Effector memory CD8-positive, alpha-beta T cell (primary cell): ENCODE measurements around the gene PRSS58.

Experiments used
- ATAC-seq: fragments of 150-1000 bp; cut with Tn5 transposase; replicated peaks from 2 replicates; pipeline ENCODE4 v1.10.0; 2021; ENCODE audit warnings: mild to moderate bottlenecking, moderate library complexity
- DNase-seq, 3 experiments: peaks; one replicate each; pipeline ENCODE4 v3.0.0; 2021
- H3K27ac Mint-ChIP-seq, 2 donors: one replicate each; pipeline ENCODE4 v1.8.0; 2022; ENCODE audit warnings: mild to moderate bottlenecking in 2 of 2, mixed read lengths in 2 of 2, moderate library complexity in 2 of 2
- H3K27me3 Mint-ChIP-seq, 2 donors: one replicate each; pipeline ENCODE4 v1.8.0; 2022; ENCODE audit warnings: mixed read lengths in 2 of 2
- H3K36me3 Mint-ChIP-seq: one replicate; pipeline ENCODE4 v1.8.0; 2022; ENCODE audit warnings: mild to moderate bottlenecking, moderate library complexity, mixed read lengths; ENCODE audit not compliant: insufficient read depth
- H3K4me1 Mint-ChIP-seq, 2 donors: one replicate each; pipeline ENCODE4 v1.8.0; 2022; ENCODE audit warnings: low read depth in 2 of 2, mixed read lengths in 2 of 2
- H3K4me3 Mint-ChIP-seq, 2 donors: one replicate each; pipeline ENCODE4 v1.8.0; 2022; ENCODE audit warnings: mild to moderate bottlenecking in 2 of 2, mixed read lengths in 2 of 2, moderate library complexity in 2 of 2
- H3K9me3 Mint-ChIP-seq, 2 donors: one replicate each; pipeline ENCODE4 v1.8.0; 2022; ENCODE audit warnings: mixed read lengths in 2 of 2
- total RNA-seq, 9 experiments: gene quantifications; one replicate each; lab custom pipeline; 2026; lab: John Stamatoyannopoulos, UW

PRSS58 gene, protein sequence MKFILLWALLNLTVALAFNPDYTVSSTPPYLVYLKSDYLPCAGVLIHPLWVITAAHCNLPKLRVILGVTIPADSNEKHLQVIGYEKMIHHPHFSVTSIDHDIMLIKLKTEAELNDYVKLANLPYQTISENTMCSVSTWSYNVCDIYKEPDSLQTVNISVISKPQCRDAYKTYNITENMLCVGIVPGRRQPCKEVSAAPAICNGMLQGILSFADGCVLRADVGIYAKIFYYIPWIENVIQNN
- total RNA-seq = 0 reads per million in 9 experiments

DNA sequence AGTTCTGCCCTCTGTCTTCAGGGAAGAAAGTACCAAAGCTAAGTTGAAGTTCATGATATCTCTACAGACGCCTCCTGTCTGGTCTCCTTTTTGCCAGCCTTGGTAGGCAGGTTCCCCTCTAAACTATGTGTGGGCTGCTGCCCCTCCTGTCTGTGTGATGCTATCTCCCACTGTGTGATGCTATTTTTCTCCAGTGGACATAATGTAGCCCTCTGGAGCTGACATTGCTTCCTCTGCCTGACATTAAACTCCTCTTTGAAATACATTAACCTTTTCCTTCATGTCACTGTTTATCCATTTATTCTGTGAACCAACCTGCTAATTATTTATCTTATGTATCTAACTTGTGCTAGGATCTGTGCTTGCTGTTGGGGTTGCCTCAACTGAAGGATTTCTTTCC is at the start of gene PRSS58:
PRSS58 (minus strand) TSS at position 101 of the 400 bp plus-strand sequence. CDS start 351 bp downstream, outside the sequence.
- H3K9me3 Mint-ChIP-seq = no peaks in the 10 kb centered on the region
- H3K27ac Mint-ChIP-seq = no peak within 1 kb of the TSS
- no peaks in the 10 kb centered on the region for H3K4me1 Mint-ChIP-seq
- peaks cover 0 to 14% of the 10 kb centered on the region in 2 donors for H3K27me3 Mint-ChIP-seq
- DNase-seq (no peak), ATAC-seq (no peak)
- no peaks in the 10 kb centered on the region for H3K36me3 Mint-ChIP-seq
- no peak within 1 kb of the TSS for H3K4me3 Mint-ChIP-seq

DNA sequence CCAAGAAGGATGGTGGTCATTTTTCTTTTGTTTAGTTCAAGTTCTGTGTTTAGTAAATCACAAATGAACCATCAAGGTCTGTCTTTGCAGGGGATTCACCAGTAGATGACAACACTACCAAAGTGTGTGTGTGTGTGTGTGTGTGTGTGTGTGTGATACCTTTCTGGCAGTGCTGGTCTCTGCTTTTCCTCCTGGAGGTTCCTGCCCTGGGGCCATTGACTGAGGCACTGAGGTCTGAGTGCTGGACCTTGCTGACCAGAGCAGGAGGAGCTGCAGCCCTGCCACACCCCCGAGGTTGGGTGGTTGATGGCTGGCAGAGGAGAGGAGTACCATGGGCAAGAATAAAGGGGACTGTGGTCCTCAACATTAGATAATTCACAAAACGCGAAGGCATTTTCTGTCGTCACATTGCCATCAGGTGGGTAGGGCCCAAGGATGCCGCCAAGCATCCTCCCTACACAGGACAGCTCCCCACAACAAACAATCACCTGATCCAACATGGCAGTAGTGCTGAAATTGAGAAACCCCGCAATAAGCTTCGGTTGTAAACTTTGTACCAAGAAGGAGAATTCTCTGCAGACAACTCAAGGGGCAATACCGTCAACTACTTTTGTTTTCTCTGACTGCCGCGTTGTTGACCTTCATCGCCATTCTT is 49.5 kb upstream of the PRSS58 start:
- peak; percentile 31 for ATAC-seq
- H3K36me3 Mint-ChIP-seq = peaks cover 3% of the 10 kb centered on the region
- no peak for DNase-seq
- no peak overlapping the region for H3K4me3 Mint-ChIP-seq
- H3K9me3 Mint-ChIP-seq = no peaks in the 10 kb centered on the region
- peaks cover 6 to 8% of the 10 kb centered on the region in 2 donors for H3K4me1 Mint-ChIP-seq
- H3K27me3 Mint-ChIP-seq = peaks cover 24 to 37% of the 10 kb centered on the region in 2 donors
- H3K27ac Mint-ChIP-seq = no peak overlapping the region

GRCh38 chr7:142303650-142304049 is 45.8 kb upstream of the PRSS58 start:
- no peaks in the 10 kb centered on the region for H3K9me3 Mint-ChIP-seq
- peaks cover 3% of the 10 kb centered on the region for H3K36me3 Mint-ChIP-seq
- DNase-seq = peak in 2 of 3 experiments; percentile 11 to 22
- H3K4me3 Mint-ChIP-seq = no peak overlapping the region
- peaks cover 6 to 7% of the 10 kb centered on the region in 2 donors for H3K4me1 Mint-ChIP-seq
- peak; percentile 50 for ATAC-seq
- H3K27ac Mint-ChIP-seq = no peak overlapping the region
- H3K27me3 Mint-ChIP-seq = peaks cover 25 to 27% of the 10 kb centered on the region in 2 donors

DNA sequence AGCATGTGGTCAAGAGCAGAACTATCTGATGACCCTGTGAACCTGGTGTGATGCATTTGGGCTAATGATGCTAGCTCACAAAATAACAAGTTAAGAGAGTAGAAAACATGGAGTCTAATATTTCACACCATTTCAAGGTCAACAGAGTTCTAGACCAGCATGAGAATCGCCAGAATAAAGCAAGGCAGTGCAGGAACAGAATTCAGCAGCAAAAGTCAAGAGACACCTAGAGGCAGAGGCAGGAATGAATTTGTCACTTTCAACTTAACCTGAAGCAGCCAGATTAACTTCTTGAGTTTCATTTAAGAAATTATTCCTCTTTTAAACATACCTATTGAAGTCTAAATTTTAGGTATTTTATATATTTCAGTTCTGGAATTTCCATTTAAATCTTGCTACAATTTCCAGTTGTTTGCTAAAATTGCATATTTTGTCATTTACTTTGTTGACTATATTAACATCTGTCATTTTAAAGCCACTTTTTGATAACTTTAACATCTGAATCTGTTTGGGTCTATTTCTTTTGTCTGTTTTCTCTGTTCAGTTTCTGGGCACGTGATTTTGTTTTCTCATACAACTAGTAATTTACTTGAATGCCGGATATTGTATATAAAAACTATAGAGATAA is 44.2 kb upstream of the PRSS58 start:
- H3K27me3 Mint-ChIP-seq = peaks cover 28 to 43% of the 10 kb centered on the region in 2 donors
- no peak overlapping the region for H3K4me3 Mint-ChIP-seq
- ATAC-seq (no peak), DNase-seq (no peak)
- peaks cover 3% of the 10 kb centered on the region for H3K36me3 Mint-ChIP-seq
- H3K27ac Mint-ChIP-seq = no peak overlapping the region
- no peaks in the 10 kb centered on the region for H3K9me3 Mint-ChIP-seq
- peaks cover 6 to 7% of the 10 kb centered on the region in 2 donors for H3K4me1 Mint-ChIP-seq

DNA sequence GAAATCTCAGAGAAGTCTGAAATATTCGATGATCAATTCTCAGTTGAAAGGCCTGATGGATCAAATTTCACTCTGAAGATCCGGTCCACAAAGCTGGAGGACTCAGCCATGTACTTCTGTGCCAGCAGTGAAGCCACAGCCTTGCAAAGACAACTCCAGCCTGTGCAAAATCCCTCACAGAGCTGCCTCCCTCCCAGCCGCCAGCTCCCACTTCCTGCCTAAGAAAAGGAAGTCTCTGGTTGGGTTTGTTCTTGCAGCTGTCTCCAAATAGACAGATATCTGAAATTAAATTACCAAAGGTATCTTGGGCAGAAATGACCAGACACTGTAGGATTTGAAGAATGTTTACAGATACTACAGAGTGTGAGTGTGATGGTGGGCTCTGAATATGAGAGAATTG is 43.4 kb upstream of the PRSS58 start:
- Mint-ChIP-seq H3K4me1 (peaks cover 6 to 7% of the 10 kb centered on the region in 2 donors), H3K4me3 (no peak overlapping the region), H3K27me3 (peaks cover 34 to 46% of the 10 kb centered on the region in 2 donors), H3K36me3 (peaks cover 3% of the 10 kb centered on the region), H3K27ac (no peak overlapping the region), H3K9me3 (no peaks in the 10 kb centered on the region)
- no peak for ATAC-seq
- DNase-seq = no peak

- peak in 1 of 3 experiments; percentile 18 for DNase-seq
- no peaks in the 10 kb centered on the region for H3K9me3 Mint-ChIP-seq
- H3K27me3 Mint-ChIP-seq = peaks cover 40 to 46% of the 10 kb centered on the region in 2 donors
- no peak overlapping the region for H3K4me3 Mint-ChIP-seq
- ATAC-seq = peak; percentile 32
- H3K4me1 Mint-ChIP-seq = peaks cover 6 to 7% of the 10 kb centered on the region in 2 donors
- H3K27ac Mint-ChIP-seq = no peak overlapping the region
- peaks cover 3% of the 10 kb centered on the region for H3K36me3 Mint-ChIP-seq
These were observed 42.8 kb upstream of the PRSS58 start for GRCh38 chr7:142300689-142301088.

DNA sequence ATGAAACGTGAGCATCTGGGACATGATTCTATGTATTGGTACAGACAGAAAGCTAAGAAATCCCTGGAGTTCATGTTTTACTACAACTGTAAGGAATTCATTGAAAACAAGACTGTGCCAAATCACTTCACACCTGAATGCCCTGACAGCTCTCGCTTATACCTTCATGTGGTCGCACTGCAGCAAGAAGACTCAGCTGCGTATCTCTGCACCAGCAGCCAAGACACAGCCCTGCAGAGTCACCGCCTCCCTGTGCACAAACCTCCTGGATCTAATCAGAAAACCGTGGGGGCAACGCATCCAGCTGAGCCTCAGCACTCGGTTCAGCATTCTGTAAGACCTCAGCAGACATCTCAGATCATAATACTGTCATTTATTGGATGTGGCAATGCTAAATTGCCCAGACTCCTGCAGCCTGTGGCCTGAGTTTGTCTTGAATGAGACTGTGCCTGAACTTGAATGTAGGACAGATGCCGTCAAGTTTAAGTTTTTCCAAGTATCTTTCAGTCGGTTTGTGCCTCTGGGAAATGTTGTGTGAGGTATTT is 41.5 kb upstream of the PRSS58 start:
- DNase-seq = no peak
- peaks cover 5 to 6% of the 10 kb centered on the region in 2 donors for H3K4me1 Mint-ChIP-seq
- no peak for ATAC-seq
- no peak overlapping the region for H3K4me3 Mint-ChIP-seq
- no peak overlapping the region for H3K27ac Mint-ChIP-seq
- H3K9me3 Mint-ChIP-seq = no peaks in the 10 kb centered on the region
- H3K36me3 Mint-ChIP-seq = peaks cover 3% of the 10 kb centered on the region
- H3K27me3 Mint-ChIP-seq = peaks cover 38 to 45% of the 10 kb centered on the region in 2 donors

DNA sequence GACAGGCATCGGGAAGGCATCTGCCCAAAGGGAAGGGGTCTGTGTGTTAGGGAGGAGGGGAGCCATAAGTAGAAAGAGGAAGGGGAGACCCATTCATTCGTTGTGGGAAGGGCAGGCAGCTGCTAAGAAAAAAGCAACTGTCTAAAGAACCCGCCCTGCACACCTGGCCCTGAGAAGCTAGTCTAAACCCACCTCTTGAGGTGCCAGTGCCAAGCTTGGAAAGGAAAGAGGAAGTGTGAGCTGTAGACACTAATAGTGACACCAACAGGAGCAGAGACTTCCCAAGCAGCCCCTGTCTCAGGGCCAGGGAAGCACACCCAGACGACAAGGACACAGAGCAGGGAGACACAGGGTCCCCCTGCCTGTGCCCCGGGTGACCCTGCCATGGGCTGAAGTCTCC is 40.8 kb upstream of the PRSS58 start:
- H3K36me3 Mint-ChIP-seq = peaks cover 3% of the 10 kb centered on the region
- H3K4me3 Mint-ChIP-seq = no peak overlapping the region
- H3K27me3 Mint-ChIP-seq = peaks cover 33 to 49% of the 10 kb centered on the region in 2 donors
- ATAC-seq = no peak
- H3K9me3 Mint-ChIP-seq = no peaks in the 10 kb centered on the region
- H3K27ac Mint-ChIP-seq = no peak overlapping the region
- peaks cover 1 to 2% of the 10 kb centered on the region in 2 donors for H3K4me1 Mint-ChIP-seq
- no peak for DNase-seq

DNA sequence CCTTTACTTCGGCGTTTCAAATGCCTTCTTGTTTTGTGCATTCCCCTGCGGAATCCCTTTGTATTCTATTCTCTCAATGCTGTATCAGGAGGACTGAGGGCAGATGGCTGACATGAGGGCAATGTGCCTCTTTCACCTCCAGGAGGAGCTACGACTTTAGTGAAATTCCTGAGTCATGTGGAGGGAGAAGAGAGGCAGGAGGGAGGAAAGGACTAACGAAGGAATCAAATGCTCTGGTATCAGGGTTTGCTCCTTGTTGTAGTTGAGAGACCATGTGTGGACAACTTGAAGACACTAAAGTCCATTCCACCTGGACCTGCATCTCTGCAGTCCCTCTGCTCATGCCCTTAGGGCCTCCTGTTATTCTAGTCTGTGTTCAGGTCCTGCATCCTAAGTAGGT is 40.2 kb upstream of the PRSS58 start:
- ATAC-seq (no peak), DNase-seq (no peak)

GRCh38 chr7:142280263-142280662 is 22.4 kb upstream of the PRSS58 start:
- ATAC-seq = no peak
- Mint-ChIP-seq H3K36me3 (no peaks in the 10 kb centered on the region), H3K9me3 (peaks cover 2 to 10% of the 10 kb centered on the region in 2 donors), H3K4me3 (no peak overlapping the region), H3K27me3 (peaks cover 37 to 41% of the 10 kb centered on the region in 2 donors), H3K4me1 (no peaks in the 10 kb centered on the region), H3K27ac (no peak overlapping the region)
- DNase-seq = no peak

More for the DNA sequence above, 40.2 kb upstream of the PRSS58 start:
- Mint-ChIP-seq H3K27ac (no peak overlapping the region), H3K4me1 (no peaks in the 10 kb centered on the region), H3K36me3 (peaks cover 3% of the 10 kb centered on the region), H3K4me3 (no peak overlapping the region), H3K27me3 (peaks cover 33 to 49% of the 10 kb centered on the region in 2 donors), H3K9me3 (no peaks in the 10 kb centered on the region)

DNA sequence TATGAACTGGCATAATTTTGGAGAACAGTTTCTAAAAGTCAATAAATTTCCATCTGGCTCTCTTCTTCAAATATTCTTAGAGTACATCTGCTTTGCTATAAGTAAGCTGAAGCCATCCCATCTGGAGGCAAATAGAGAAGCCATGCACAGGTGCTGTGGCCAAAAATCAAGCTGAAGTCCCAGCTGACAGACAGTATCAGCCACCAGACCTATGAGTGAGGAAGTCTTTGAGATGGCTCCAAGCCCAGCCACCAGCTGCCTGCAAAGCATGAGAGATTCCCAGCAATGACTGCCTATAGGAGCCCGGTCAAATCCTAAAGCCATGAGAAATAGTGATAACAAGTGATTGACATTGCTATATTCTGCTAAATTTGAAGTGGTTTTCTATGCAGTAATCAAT is 21.7 kb upstream of the PRSS58 start:
- H3K9me3 Mint-ChIP-seq = peaks cover 4 to 14% of the 10 kb centered on the region in 2 donors
- H3K36me3 Mint-ChIP-seq = no peaks in the 10 kb centered on the region
- H3K4me1 Mint-ChIP-seq = no peaks in the 10 kb centered on the region
- H3K27ac Mint-ChIP-seq = no peak overlapping the region
- DNase-seq (no peak), ATAC-seq (no peak)
- H3K4me3 Mint-ChIP-seq = no peak overlapping the region
- H3K27me3 Mint-ChIP-seq = peaks cover 42 to 48% of the 10 kb centered on the region in 2 donors

GRCh38 chr7:142275028-142275427 is 17.2 kb upstream of the PRSS58 start:
- peaks cover 4 to 14% of the 10 kb centered on the region in 2 donors for H3K9me3 Mint-ChIP-seq
- no peak for DNase-seq
- no peak overlapping the region for H3K27ac Mint-ChIP-seq
- H3K27me3 Mint-ChIP-seq = peaks cover 36 to 52% of the 10 kb centered on the region in 2 donors
- no peak for ATAC-seq
- no peaks in the 10 kb centered on the region for H3K36me3 Mint-ChIP-seq
- no peak overlapping the region for H3K4me3 Mint-ChIP-seq
- no peaks in the 10 kb centered on the region for H3K4me1 Mint-ChIP-seq

- Mint-ChIP-seq H3K4me3 (no peak overlapping the region), H3K36me3 (no peaks in the 10 kb centered on the region), H3K9me3 (peaks cover 4 to 14% of the 10 kb centered on the region in 2 donors), H3K27ac (no peak overlapping the region), H3K27me3 (peaks cover 39 to 50% of the 10 kb centered on the region in 2 donors), H3K4me1 (no peaks in the 10 kb centered on the region)
- DNase-seq (no peak), ATAC-seq (no peak)
These were observed 15.0 kb upstream of the PRSS58 start for GRCh38 chr7:142272841-142273240.
